ENCODE results near the gene SPATA1. TPM values are rescaled to one million over a fixed set of nuclear protein-coding genes. Genes with fewer than 3 reads are reported as not detected.

Gene SPATA1
- total and polyA plus RNA-seq, 9 of the 15 experiments (the other 6 are each of a cell fraction or from before 2014, with no cell fraction given), result 0.79 to 2.9 (median 1.5) TPM

DNA sequence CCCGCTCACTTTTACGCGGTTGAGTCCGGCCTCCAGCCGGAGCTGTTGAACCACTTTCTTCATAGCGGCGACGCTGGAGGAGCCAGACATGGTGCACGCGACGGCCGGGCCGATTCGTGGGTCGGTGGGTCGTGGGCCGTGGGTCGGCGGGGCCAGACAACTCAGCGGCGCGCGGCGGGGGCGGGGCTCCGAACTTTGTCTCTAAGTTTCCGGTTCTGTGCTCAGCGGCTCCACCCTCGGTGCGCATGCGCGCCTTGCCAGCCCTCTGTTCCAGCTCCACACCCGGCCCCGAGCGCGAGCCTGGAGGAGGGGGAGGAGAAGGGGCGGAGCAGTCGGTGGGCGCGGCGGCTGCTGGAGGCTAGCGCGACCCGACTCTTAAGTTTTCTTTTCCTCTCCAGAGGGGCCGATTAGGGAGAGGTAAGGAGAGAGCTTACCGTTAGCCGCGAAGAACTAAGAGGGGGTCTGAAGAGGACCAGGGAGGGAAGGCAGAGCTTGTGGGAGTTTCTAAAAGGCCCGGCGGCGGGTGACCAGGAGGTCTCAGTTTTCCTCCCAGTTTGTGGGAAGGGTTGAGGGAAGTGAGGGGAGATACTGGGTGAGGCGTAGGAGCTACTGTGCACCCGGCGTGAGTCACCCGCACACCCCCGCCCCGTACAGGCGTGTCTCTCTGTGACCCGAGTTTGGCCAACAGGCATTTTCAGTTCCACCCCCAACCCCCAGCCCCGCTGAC is at the start of gene SPATA1, which contains the start of gene GNG5 (continued):
- TF ChIP-seq, protein P1, sequence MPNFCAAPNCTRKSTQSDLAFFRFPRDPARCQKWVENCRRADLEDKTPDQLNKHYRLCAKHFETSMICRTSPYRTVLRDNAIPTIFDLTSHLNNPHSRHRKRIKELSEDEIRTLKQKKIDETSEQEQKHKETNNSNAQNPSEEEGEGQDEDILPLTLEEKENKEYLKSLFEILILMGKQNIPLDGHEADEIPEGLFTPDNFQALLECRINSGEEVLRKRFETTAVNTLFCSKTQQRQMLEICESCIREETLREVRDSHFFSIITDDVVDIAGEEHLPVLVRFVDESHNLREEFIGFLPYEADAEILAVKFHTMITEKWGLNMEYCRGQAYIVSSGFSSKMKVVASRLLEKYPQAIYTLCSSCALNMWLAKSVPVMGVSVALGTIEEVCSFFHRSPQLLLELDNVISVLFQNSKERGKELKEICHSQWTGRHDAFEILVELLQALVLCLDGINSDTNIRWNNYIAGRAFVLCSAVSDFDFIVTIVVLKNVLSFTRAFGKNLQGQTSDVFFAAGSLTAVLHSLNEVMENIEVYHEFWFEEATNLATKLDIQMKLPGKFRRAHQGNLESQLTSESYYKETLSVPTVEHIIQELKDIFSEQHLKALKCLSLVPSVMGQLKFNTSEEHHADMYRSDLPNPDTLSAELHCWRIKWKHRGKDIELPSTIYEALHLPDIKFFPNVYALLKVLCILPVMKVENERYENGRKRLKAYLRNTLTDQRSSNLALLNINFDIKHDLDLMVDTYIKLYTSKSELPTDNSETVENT (CRISPR knock-in tag; IDR thresholded peaks at IDR 0.05), result 0 out of 2 replicates have a peak, but pooled peaks have one; percentile 18
- peak; percentile 46; the same call in 1 of the 2 replicates for TF ChIP-seq XRCC5 (IDR thresholded peaks at IDR 0.05; ENCODE audit: low read depth, low read length)
- TF ChIP-seq KLF6 (CRISPR knock-in tag; IDR thresholded peaks at IDR 0.05; ENCODE audit: borderline replicate concordance), result peak; percentile 12; the same call in 1 of the 2 replicates
- TF ChIP-seq ATF7 (IDR thresholded peaks at IDR 0.05), result peak; percentile 84
- peak; percentile 47 to 72; a peak in 2 of 4 replicates for TF ChIP-seq ARNT (IDR thresholded peaks at IDR 0.05)
- TF ChIP-seq ZNF717 (CRISPR knock-in tag; IDR thresholded peaks at IDR 0.05), result no peak
- TF ChIP-seq ZNF592 (IDR thresholded peaks at IDR 0.05), result no peak
- TF ChIP-seq RNF2 (IDR thresholded peaks at IDR 0.05), result peak; percentile 83; the same call in 1 of the 2 replicates
- TF ChIP-seq ZEB2 (IDR thresholded peaks at IDR 0.05), result peak; percentile 53; the same call in 1 of the 2 replicates
- TF ChIP-seq RB1 (IDR thresholded peaks at IDR 0.05; ENCODE audit: low read depth), result peak; percentile 73
- TF ChIP-seq, protein P2, sequence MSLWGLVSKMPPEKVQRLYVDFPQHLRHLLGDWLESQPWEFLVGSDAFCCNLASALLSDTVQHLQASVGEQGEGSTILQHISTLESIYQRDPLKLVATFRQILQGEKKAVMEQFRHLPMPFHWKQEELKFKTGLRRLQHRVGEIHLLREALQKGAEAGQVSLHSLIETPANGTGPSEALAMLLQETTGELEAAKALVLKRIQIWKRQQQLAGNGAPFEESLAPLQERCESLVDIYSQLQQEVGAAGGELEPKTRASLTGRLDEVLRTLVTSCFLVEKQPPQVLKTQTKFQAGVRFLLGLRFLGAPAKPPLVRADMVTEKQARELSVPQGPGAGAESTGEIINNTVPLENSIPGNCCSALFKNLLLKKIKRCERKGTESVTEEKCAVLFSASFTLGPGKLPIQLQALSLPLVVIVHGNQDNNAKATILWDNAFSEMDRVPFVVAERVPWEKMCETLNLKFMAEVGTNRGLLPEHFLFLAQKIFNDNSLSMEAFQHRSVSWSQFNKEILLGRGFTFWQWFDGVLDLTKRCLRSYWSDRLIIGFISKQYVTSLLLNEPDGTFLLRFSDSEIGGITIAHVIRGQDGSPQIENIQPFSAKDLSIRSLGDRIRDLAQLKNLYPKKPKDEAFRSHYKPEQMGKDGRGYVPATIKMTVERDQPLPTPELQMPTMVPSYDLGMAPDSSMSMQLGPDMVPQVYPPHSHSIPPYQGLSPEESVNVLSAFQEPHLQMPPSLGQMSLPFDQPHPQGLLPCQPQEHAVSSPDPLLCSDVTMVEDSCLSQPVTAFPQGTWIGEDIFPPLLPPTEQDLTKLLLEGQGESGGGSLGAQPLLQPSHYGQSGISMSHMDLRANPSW (CRISPR knock-in tag; IDR thresholded peaks at IDR 0.05), result peak; percentile 88; the same call in 1 of the 2 replicates
- TF ChIP-seq TAF1 (IDR thresholded peaks at IDR 0.05; ENCODE audit: control insufficient read depth, extremely low read depth, insufficient read depth, low read length, severe bottlenecking), result peak; percentile 83
- no peak for TF ChIP-seq ZFP36 (IDR thresholded peaks at IDR 0.05; ENCODE audit: low read depth, low read length, partially characterized antibody)
- TF ChIP-seq SRSF9 (IDR thresholded peaks at IDR 0.05; ENCODE audit: borderline replicate concordance, low read depth, low read length), result no peak
- TF ChIP-seq BDP1 (IDR thresholded peaks at IDR 0.05; ENCODE audit: insufficient read depth, insufficient read length), result no peak
- TF ChIP-seq, protein P3, sequence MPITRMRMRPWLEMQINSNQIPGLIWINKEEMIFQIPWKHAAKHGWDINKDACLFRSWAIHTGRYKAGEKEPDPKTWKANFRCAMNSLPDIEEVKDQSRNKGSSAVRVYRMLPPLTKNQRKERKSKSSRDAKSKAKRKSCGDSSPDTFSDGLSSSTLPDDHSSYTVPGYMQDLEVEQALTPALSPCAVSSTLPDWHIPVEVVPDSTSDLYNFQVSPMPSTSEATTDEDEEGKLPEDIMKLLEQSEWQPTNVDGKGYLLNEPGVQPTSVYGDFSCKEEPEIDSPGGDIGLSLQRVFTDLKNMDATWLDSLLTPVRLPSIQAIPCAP (CRISPR knock-in tag; IDR thresholded peaks at IDR 0.05; ENCODE audit: borderline replicate concordance), result no peak
- TF ChIP-seq ESRRA (IDR thresholded peaks at IDR 0.05; ENCODE audit: borderline replicate concordance, low read depth), result peak; percentile 47
- peak; percentile 91 for TF ChIP-seq SMARCA4 (IDR thresholded peaks at IDR 0.05)
